Measurements from ENCODE around the gene PCNA. TPM values are rescaled to one million over a fixed set of nuclear protein-coding genes. Genes with fewer than 3 reads are reported as not detected.

PCNA gene
- 221 and 311 TPM in 2 replicates for total RNA-seq

DNA sequence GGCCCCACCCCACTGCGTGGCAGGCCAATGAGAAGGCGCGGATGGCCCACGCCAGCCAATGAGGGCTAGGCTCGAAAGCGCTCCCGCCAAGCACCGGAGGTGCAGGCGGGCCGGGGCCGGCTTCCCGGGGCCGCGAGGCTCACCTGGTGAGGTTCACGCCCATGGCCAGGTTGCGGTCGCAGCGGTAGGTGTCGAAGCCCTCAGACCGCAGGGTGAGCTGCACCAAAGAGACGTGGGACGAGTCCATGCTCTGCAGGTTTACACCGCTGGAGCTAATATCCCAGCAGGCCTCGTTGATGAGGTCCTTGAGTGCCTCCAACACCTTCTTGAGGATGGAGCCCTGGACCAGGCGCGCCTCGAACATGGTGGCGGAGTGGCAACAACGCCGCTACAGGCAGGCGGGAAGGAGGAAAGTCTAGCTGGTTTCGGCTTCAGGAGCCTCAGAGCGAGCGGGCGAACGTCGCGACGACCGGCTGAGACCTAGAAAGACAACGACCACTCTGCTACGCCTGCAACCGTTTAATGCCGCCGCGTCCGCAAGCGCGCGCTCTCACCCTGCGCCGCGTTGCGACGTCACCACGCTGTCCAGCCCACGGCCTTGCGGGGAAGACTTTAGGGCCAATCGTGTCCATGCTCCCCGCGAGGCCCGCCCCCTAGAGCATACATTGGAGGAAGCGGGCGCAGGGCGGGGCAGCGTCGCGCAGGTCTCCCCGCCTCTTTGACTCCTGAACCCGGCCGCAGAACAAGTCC is at the start of gene PCNA:
TSS of gene PCNA (minus strand) at position 524 of the 750 bp plus-strand sequence. CDS start at position 364, 160 bp downstream.

DNA sequence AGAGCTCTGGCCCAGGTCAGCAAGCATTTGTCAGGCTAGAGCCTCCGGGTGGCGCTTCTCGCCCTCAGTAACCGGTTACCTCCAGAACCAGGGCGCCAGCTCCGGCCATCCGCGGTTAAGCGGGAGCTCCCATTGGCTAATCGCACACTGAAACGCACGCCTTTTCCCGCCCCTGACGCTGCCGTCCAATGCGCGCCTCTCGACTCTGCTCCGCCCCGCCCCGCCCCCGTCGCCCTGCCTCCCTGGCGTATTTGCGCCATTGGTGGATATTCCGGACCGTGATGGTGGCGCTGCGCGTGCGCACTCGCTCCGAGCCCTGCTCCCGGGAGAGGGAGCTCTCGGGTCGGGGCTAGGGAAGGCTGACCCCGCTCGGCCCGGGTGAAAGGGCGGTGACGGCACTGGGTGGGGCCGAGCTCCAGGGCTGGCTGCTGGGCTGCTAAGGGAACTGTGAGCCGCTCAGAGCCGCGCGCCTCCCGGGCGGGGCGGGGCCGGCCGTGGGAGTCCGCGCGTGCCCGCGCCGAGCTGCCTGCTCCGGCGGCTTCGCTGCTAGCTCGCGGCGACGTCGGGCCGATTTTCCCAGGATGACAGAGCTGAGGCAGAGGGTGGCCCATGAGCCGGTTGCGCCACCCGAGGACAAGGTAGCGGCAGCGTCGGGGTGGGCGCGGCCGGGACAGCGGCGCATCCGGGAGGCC is 6.9 kb upstream of the PCNA start, which contains the start of gene CDS2:
TSS of gene CDS2 (plus strand) at position 497 of the 692 bp plus-strand sequence. CDS start at position 582, 85 bp downstream.

Small RNA genes lying within 50 kb of the gene (small RNA-seq; reads per million reads assigned to genes)
- gene RF00019: not detected
- gene RF00568: not detected
- 4.1 reads per million, percentile 76 among the genes with 10 or more reads in this experiment for gene RNA5SP474

Other genes starting within 250 kb of the PCNA start
- 19.1 and 26.6 TPM in 2 replicates for gene SLC23A2, start 118.4 kb downstream of the PCNA start, total RNA-seq
- gene TMEM230, start 6.9 kb downstream of the PCNA start, total RNA-seq: 94.8 and 116 TPM in 2 replicates
- 43.6 and 61.3 TPM in 2 replicates for gene CDS2, start 7.0 kb upstream of the PCNA start, total RNA-seq
- not detected in 2 replicates for gene PROKR2, start 197.0 kb upstream of the PCNA start, total RNA-seq

Measured in thoracic aorta endothelial cell (primary cell).